Astrocyte (in vitro differentiated cells and primary cell): ENCODE data around the gene LECT2. TPM values are rescaled to one million over a fixed set of nuclear protein-coding genes. Genes with fewer than 3 reads are reported as not detected.

Source experiments
- DNase-seq: peaks from one replicate; pipeline ENCODE4 v3.0.0-alpha.2; 2010; ENCODE audit warnings: low read depth
- FAIRE-seq: peaks from 2 replicates; lab custom pipeline; 2011; peaks lifted over from hg19 to GRCh38; lab: Jason Lieb, UNC
- H2AFZ ChIP-seq: 2 replicates; pipeline ENCODE4 v1.6.0; 2012; ENCODE audit warnings: low read depth, low read length, inconsistent platforms
- H3K27ac ChIP-seq: 2 replicates; pipeline ENCODE4 v1.5.1; 2011; ENCODE audit warnings: low read depth, low read length, inconsistent platforms
- H3K27me3 ChIP-seq: 2 replicates; pipeline ENCODE4 v1.6.0; 2011; ENCODE audit warnings: low read length, inconsistent platforms; ENCODE audit not compliant: insufficient read depth
- H3K36me3 ChIP-seq: 2 replicates; pipeline ENCODE4 v1.5.1; 2011; ENCODE audit warnings: low read length, inconsistent platforms; ENCODE audit not compliant: insufficient read depth
- H3K4me1 ChIP-seq: 2 replicates; pipeline ENCODE4 v1.5.1; 2011; ENCODE audit warnings: low read length, inconsistent platforms; ENCODE audit not compliant: insufficient read depth
- H3K4me2 ChIP-seq: 2 replicates; pipeline ENCODE4 v1.6.0; 2012; ENCODE audit warnings: low read length, inconsistent platforms
- H3K4me3 ChIP-seq: 2 replicates; pipeline ENCODE4 v1.5.1; 2011; ENCODE audit warnings: low read depth, mild to moderate bottlenecking, low read length, inconsistent platforms; ENCODE audit not compliant: insufficient read depth
- H3K79me2 ChIP-seq: 2 replicates; pipeline ENCODE4 v1.6.0; 2012; ENCODE audit warnings: mild to moderate bottlenecking, low read length, inconsistent platforms; ENCODE audit not compliant: insufficient read depth
- H3K9ac ChIP-seq: 2 replicates; pipeline ENCODE4 v1.6.0; 2012; ENCODE audit warnings: mild to moderate bottlenecking, low read length, inconsistent platforms
- H3K9me3 ChIP-seq: 2 replicates; pipeline ENCODE4 v1.5.1; 2012; ENCODE audit warnings: low read depth, mild to moderate bottlenecking, low read length, inconsistent platforms; ENCODE audit not compliant: insufficient read depth
- H4K20me1 ChIP-seq: 2 replicates; pipeline ENCODE4 v1.6.0; 2012; ENCODE audit warnings: low read length, inconsistent platforms; ENCODE audit not compliant: insufficient read depth
- H3K27ac Mint-ChIP-seq: one replicate; pipeline ENCODE4 v1.8.0; 2021; ENCODE audit warnings: mild to moderate bottlenecking, mixed read lengths; ENCODE audit not compliant: unreplicated experiment
- H3K27me3 Mint-ChIP-seq: one replicate; pipeline ENCODE4 v1.8.0; 2021; ENCODE audit warnings: low read depth, mixed read lengths; ENCODE audit not compliant: unreplicated experiment
- H3K36me3 Mint-ChIP-seq: one replicate; pipeline ENCODE4 v1.8.0; 2021; ENCODE audit warnings: low read depth, mixed read lengths; ENCODE audit not compliant: unreplicated experiment
- H3K4me1 Mint-ChIP-seq: one replicate; pipeline ENCODE4 v1.8.0; 2021; ENCODE audit warnings: low read depth, mixed read lengths; ENCODE audit not compliant: unreplicated experiment
- H3K4me3 Mint-ChIP-seq: one replicate; pipeline ENCODE4 v1.8.0; 2021; ENCODE audit warnings: mild to moderate bottlenecking, moderate library complexity, mixed read lengths; ENCODE audit not compliant: unreplicated experiment
- H3K9me3 Mint-ChIP-seq: one replicate; pipeline ENCODE4 v1.8.0; 2021; ENCODE audit warnings: mild to moderate bottlenecking, mixed read lengths; ENCODE audit not compliant: unreplicated experiment
- EZH2 ChIP-seq: IDR thresholded peaks from 2 replicates; pipeline ENCODE4 v1.6.1; 2012; ENCODE audit warnings: mild to moderate bottlenecking, low read length, inconsistent platforms; ENCODE audit not compliant: insufficient read depth
- total RNA-seq: library from RNA; stranded (reverse); gene quantifications from 2 replicates; pipeline ENCODE4 v1.2.1, GENCODE V29; 2021
- TF ChIP-seq, protein P1 (sequence below): IDR thresholded peaks from 2 replicates; pipeline ENCODE4 v1.5.1; 2011; ENCODE audit warnings: low read depth, mild to moderate bottlenecking, inconsistent platforms, low read length, moderate library complexity; ENCODE audit not compliant: insufficient read depth

LECT2 gene
- total RNA-seq, 1 donor from 2014 or later = not detected

DNA sequence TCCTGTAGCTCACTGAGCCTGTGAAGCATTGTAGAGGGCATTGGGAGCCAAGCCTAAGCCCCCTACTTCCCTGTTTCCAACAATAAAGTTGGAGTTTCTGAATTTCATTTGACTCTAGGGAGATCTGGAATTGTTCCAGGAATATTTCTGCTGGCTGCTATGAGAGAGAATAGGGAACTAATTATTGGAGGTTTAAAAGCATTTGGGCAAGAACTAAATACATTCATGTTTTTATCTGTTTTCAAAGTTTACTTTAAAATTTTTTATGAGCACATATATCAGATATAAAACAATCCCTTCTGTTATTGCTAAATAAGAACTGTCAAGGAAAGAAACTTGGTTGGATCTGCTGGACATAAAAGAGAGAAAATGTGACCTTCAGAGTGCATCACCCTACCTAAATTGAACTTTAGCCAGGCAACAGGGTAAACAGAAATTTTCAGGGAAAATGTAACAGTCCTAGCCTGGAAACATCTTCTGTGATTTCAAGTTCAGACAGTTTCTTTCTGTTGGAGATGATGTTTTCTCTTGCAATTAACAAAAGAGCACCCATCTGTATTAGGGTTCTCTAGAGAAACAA lies 19.3 kb upstream of the LECT2 start:
- no peak overlapping the region for H3K4me3 Mint-ChIP-seq
- Histone ChIP-seq H4K20me1 (no peaks in the 10 kb centered on the region), H3K9me3 (no peaks in the 10 kb centered on the region), H3K4me3 (no peak overlapping the region), H3K79me2 (no peaks in the 10 kb centered on the region), H3K27me3 (no peaks in the 10 kb centered on the region), H3K9ac (no peak overlapping the region), H2AFZ (no peak overlapping the region), H3K4me2 (no peak overlapping the region), H3K36me3 (no peaks in the 10 kb centered on the region), H3K27ac (no peak overlapping the region), H3K4me1 (peaks cover under 1% of the 10 kb centered on the region)
- DNase-seq = no peak
- no peaks in the 10 kb centered on the region for H3K36me3 Mint-ChIP-seq
- H3K27ac Mint-ChIP-seq = no peak overlapping the region
- no peak for FAIRE-seq
- peaks cover 4% of the 10 kb centered on the region for H3K27me3 Mint-ChIP-seq
- TF ChIP-seq EZH2 = no peak
- TF ChIP-seq, protein P1, sequence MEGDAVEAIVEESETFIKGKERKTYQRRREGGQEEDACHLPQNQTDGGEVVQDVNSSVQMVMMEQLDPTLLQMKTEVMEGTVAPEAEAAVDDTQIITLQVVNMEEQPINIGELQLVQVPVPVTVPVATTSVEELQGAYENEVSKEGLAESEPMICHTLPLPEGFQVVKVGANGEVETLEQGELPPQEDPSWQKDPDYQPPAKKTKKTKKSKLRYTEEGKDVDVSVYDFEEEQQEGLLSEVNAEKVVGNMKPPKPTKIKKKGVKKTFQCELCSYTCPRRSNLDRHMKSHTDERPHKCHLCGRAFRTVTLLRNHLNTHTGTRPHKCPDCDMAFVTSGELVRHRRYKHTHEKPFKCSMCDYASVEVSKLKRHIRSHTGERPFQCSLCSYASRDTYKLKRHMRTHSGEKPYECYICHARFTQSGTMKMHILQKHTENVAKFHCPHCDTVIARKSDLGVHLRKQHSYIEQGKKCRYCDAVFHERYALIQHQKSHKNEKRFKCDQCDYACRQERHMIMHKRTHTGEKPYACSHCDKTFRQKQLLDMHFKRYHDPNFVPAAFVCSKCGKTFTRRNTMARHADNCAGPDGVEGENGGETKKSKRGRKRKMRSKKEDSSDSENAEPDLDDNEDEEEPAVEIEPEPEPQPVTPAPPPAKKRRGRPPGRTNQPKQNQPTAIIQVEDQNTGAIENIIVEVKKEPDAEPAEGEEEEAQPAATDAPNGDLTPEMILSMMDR = no peak
- peaks cover under 1% of the 10 kb centered on the region for H3K4me1 Mint-ChIP-seq
- peaks cover 6% of the 10 kb centered on the region for H3K9me3 Mint-ChIP-seq

DNA sequence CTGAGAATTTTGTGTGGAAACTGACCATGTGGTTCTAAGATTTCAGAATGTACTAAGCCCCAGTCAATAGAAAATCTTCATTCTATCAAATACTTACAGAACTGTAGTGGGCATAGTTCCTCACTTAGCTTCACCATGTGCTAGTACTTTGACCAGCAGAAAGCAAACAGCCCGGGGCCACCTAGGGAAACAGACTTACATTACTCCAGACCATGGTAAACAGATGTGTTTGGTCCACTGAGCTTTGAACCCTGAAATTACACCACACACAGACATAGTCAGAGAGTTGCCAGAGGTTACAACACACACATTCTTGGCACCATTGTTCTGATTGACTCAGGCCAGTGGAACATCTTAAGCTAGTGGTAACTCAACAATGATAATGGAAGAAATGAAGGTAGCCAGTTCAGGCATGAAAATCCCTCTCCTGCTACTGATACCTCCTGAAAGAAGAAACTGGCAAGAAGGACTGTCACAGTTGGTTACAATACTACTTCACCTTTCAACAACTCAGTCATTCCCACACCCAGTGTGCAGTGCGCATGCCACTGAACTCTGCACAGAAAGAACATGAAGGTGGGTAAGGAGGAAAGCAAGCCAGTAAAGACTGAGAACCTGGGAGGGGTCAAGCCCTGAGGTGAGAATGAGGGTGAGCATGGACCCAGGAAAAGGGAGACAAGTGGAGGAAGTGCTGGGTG lies 18.7 kb upstream of the LECT2 start:
- peaks cover 6% of the 10 kb centered on the region for H3K9me3 Mint-ChIP-seq
- Histone ChIP-seq H3K36me3 (no peaks in the 10 kb centered on the region), H3K4me1 (no peaks in the 10 kb centered on the region), H3K27me3 (no peaks in the 10 kb centered on the region), H3K27ac (no peak overlapping the region), H3K4me3 (no peak overlapping the region), H4K20me1 (no peaks in the 10 kb centered on the region), H3K9me3 (no peaks in the 10 kb centered on the region), H3K9ac (no peak overlapping the region), H3K79me2 (no peaks in the 10 kb centered on the region), H2AFZ (no peak overlapping the region), H3K4me2 (no peak overlapping the region)
- FAIRE-seq = no peak
- no peaks in the 10 kb centered on the region for H3K36me3 Mint-ChIP-seq
- peaks cover 4% of the 10 kb centered on the region for H3K27me3 Mint-ChIP-seq
- H3K4me1 Mint-ChIP-seq = no peaks in the 10 kb centered on the region
- TF ChIP-seq, protein P1 = no peak
- TF ChIP-seq EZH2 = no peak
- no peak overlapping the region for H3K27ac Mint-ChIP-seq
- no peak for DNase-seq
- no peak overlapping the region for H3K4me3 Mint-ChIP-seq

DNA sequence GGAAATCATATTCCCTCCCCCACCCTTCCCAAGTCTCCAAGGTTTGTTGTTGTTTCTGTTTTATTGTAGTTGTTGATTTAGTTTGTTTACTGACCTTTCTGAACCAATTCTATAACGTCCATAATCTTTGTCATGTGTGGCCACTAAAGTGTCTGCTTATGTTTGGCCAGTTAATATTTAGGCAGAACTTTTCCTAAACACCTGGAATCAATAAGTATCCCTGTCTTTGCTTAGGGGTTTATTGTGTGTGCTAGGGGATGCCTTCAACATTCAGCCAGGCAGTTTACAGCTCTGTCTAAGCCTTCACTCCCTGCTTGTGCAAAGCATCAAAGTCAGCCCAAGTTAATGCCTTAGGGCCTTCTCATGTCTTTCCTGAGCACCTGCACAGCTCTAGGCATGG lies 16.9 kb upstream of the LECT2 start:
- Histone ChIP-seq H3K4me1 (no peaks in the 10 kb centered on the region), H3K4me2 (no peak overlapping the region), H3K27ac (no peak overlapping the region), H2AFZ (no peak overlapping the region), H3K79me2 (no peaks in the 10 kb centered on the region), H3K9ac (no peak overlapping the region), H3K9me3 (no peaks in the 10 kb centered on the region), H3K27me3 (no peaks in the 10 kb centered on the region), H4K20me1 (no peaks in the 10 kb centered on the region), H3K4me3 (no peak overlapping the region), H3K36me3 (no peaks in the 10 kb centered on the region)
- TF ChIP-seq, protein P1 = no peak
- no peak for TF ChIP-seq EZH2
- no peak for DNase-seq
- Mint-ChIP-seq H3K4me3 (no peak overlapping the region), H3K27ac (no peak overlapping the region), H3K27me3 (peaks cover 4% of the 10 kb centered on the region), H3K4me1 (no peaks in the 10 kb centered on the region), H3K9me3 (peaks cover 6% of the 10 kb centered on the region), H3K36me3 (no peaks in the 10 kb centered on the region)
- peak; percentile 32 for FAIRE-seq
